Measurements from ENCODE around the gene ITM2C.

ITM2C gene

DNA sequence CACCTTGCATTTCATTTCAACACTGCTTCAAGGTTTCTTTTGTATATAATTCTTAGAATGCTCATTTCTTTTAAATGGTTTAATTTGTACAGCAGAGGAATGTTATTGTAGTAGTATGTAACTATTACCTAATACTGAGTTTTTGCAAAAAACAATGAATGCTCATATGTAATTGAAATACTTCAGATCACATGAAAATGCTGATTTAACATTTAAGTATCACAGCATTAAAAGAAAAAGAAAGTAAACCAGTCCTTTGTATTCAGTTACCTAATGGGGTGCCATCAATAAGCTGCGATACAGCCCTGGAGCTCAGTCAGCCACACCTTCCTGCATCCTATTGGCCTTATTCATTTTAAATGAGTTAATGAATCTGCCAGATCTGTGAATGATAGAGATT is 45.3 kb upstream of the ITM2C start:
- no peaks in the 10 kb centered on the region for H3K27me3 ChIP-seq (ENCODE audit: insufficient read depth, poor library complexity, severe bottlenecking)
- no peak for DNase-seq (ENCODE audit: low read depth in 1 of 2, low spot score in 1 of 2)
- no peak for TF ChIP-seq GABPA (IDR thresholded peaks at IDR 0.05; ENCODE audit: low read depth)
- no peak overlapping the region for H3K27ac ChIP-seq (replicated peaks)
- H3K4me3 ChIP-seq (replicated peaks; ENCODE audit: insufficient read depth, low read length) = no peak overlapping the region

DNA sequence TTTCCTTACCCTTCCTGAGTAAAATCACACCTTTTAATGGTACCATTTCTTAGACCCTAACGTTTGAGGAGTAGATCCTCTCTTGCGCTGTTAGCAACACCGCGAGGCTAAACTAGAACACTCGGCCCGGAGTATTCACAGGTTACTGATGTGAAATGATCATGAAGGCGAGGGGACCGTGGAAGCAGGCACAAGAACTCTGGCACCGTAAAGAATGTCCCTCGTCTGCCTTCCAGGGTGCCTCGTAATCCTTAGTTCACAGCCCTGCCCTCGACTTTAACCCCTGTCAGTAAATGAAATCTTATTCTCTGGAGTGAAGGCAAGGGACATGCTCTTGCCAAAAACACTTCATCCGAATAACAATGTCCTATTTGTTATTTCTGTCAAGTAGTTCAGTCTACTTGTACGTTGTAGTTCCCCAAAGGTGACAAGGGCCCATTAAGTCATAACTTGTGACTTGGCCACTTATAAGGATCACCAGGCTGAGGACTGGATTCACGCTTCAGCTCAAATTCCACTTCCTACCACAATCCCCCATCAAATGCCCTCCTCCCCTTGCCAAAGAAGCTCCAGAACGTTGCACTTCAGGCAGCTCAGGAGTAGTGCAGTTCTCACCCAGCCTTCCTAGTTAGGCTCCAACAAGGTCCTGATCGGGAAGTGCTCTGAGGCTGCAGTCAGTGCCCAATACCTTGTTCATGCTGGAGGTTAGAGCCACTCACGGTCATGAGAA is 43.3 kb upstream of the ITM2C start:
- Histone ChIP-seq H3K27me3 (ENCODE audit: insufficient read depth, poor library complexity, severe bottlenecking) (no peaks in the 10 kb centered on the region), H3K27ac (replicated peaks) (no peak overlapping the region), H3K4me3 (replicated peaks; ENCODE audit: insufficient read depth, low read length) (no peak overlapping the region)
- TF ChIP-seq GABPA (IDR thresholded peaks at IDR 0.05; ENCODE audit: low read depth) = no peak
- TF ChIP-seq POLR2AphosphoS5 (IDR thresholded peaks at IDR 0.05; ENCODE audit: low read depth) = no peak; the same call in 1 of the 2 replicates
- TF ChIP-seq SPI1 (IDR thresholded peaks at IDR 0.05; ENCODE audit: borderline replicate concordance, low read depth) = no peak
- TF ChIP-seq, protein P1, sequence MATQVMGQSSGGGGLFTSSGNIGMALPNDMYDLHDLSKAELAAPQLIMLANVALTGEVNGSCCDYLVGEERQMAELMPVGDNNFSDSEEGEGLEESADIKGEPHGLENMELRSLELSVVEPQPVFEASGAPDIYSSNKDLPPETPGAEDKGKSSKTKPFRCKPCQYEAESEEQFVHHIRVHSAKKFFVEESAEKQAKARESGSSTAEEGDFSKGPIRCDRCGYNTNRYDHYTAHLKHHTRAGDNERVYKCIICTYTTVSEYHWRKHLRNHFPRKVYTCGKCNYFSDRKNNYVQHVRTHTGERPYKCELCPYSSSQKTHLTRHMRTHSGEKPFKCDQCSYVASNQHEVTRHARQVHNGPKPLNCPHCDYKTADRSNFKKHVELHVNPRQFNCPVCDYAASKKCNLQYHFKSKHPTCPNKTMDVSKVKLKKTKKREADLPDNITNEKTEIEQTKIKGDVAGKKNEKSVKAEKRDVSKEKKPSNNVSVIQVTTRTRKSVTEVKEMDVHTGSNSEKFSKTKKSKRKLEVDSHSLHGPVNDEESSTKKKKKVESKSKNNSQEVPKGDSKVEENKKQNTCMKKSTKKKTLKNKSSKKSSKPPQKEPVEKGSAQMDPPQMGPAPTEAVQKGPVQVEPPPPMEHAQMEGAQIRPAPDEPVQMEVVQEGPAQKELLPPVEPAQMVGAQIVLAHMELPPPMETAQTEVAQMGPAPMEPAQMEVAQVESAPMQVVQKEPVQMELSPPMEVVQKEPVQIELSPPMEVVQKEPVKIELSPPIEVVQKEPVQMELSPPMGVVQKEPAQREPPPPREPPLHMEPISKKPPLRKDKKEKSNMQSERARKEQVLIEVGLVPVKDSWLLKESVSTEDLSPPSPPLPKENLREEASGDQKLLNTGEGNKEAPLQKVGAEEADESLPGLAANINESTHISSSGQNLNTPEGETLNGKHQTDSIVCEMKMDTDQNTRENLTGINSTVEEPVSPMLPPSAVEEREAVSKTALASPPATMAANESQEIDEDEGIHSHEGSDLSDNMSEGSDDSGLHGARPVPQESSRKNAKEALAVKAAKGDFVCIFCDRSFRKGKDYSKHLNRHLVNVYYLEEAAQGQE (IDR thresholded peaks at IDR 0.05; ENCODE audit: insufficient replicate concordance, low read depth) = no peak
- TF ChIP-seq, protein P2, sequence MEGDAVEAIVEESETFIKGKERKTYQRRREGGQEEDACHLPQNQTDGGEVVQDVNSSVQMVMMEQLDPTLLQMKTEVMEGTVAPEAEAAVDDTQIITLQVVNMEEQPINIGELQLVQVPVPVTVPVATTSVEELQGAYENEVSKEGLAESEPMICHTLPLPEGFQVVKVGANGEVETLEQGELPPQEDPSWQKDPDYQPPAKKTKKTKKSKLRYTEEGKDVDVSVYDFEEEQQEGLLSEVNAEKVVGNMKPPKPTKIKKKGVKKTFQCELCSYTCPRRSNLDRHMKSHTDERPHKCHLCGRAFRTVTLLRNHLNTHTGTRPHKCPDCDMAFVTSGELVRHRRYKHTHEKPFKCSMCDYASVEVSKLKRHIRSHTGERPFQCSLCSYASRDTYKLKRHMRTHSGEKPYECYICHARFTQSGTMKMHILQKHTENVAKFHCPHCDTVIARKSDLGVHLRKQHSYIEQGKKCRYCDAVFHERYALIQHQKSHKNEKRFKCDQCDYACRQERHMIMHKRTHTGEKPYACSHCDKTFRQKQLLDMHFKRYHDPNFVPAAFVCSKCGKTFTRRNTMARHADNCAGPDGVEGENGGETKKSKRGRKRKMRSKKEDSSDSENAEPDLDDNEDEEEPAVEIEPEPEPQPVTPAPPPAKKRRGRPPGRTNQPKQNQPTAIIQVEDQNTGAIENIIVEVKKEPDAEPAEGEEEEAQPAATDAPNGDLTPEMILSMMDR (IDR thresholded peaks at IDR 0.05; ENCODE audit: insufficient read depth, low read length) = no peak
- DNase-seq (ENCODE audit: low read depth in 1 of 2, low spot score in 1 of 2) = no peak

DNA sequence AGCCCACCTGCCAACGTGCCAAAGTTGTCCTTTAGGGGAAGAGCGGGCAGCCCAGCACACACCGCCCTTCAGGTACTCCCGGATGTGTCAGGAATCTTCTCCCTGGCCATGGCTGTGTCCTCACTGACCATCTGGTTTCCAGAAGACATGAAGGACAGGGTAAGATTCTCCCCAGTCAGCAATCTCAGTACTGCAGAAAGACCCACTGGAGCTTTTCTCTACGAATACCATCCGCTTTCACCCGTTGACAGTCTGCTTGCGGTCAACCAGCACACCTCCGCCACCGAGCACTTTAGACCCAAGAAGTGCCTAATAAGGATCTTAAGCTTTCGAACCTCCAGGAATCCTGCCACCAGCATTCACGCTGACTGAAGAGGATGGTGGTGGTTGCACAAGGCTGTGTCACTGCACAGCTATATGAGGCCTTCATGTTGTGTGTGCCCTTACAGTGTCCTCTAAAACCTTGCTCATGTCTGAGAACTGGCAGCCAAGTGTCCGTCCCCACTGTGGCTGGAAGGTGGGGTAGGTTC is 42.7 kb upstream of the ITM2C start:
- TF ChIP-seq, protein P2 (IDR thresholded peaks at IDR 0.05; ENCODE audit: insufficient read depth, low read length) = no peak
- peak; percentile 57; the same call in 1 of the 2 replicates for TF ChIP-seq POLR2AphosphoS5 (IDR thresholded peaks at IDR 0.05; ENCODE audit: low read depth)

DNA sequence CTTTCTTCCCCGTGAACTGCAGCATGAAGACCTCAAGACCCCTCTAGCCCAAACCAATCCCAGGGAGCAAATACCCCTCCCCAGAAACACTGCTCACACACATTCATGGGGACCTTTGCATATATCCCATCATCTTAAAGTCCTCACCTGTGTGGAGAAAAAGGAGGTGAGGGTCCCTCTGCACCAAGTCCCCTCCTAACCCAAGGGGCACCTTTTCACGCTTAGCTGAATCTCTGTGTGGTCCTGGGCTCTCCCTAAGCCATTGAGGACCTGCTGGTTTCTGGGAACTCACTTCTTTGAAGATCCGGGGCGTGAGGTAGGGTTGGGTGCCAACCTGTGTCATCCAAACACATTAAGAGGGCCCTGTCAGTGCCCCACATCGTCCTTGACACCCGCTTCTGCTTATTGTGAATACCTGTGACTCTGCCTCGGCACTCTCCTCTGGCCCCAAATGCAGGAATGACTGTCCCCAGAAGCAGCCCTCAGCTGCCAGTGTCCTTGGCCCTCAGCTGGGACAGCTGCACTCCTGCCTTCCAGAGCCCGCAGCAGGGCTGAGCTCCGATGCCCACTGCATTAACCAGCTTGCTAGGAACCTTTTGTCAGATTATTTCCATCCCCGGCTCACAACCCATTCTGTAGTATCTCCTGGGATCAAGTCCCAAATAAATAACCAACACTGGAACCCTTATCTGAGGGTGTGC is 41.3 kb upstream of the ITM2C start:
- no peak for DNase-seq (ENCODE audit: low read depth in 1 of 2, low spot score in 1 of 2)
- TF ChIP-seq, protein P1 (IDR thresholded peaks at IDR 0.05; ENCODE audit: insufficient replicate concordance, low read depth) = no peak
- TF ChIP-seq, protein P2 (IDR thresholded peaks at IDR 0.05; ENCODE audit: insufficient read depth, low read length) = no peak
- TF ChIP-seq POLR2AphosphoS5 (IDR thresholded peaks at IDR 0.05; ENCODE audit: low read depth) (no peak), SPI1 (IDR thresholded peaks at IDR 0.05; ENCODE audit: borderline replicate concordance, low read depth) (no peak), GABPA (IDR thresholded peaks at IDR 0.05; ENCODE audit: low read depth) (no peak)
- Histone ChIP-seq H3K27me3 (ENCODE audit: insufficient read depth, poor library complexity, severe bottlenecking) (peaks cover 13% of the 10 kb centered on the region), H3K27ac (replicated peaks) (no peak overlapping the region), H3K4me3 (replicated peaks; ENCODE audit: insufficient read depth, low read length) (no peak overlapping the region)

More for the DNA sequence above, 42.7 kb upstream of the ITM2C start:
- H3K27ac ChIP-seq (replicated peaks) = no peak overlapping the region
- DNase-seq (ENCODE audit: low read depth in 1 of 2, low spot score in 1 of 2) = no peak
- no peak overlapping the region for H3K4me3 ChIP-seq (replicated peaks; ENCODE audit: insufficient read depth, low read length)
- H3K27me3 ChIP-seq (ENCODE audit: insufficient read depth, poor library complexity, severe bottlenecking) = peaks cover 3% of the 10 kb centered on the region
